Measurements from ENCODE around the gene SLC15A5. TPM values are rescaled to one million over a fixed set of nuclear protein-coding genes. Genes with fewer than 3 reads are reported as not detected.

Gene SLC15A5, protein sequence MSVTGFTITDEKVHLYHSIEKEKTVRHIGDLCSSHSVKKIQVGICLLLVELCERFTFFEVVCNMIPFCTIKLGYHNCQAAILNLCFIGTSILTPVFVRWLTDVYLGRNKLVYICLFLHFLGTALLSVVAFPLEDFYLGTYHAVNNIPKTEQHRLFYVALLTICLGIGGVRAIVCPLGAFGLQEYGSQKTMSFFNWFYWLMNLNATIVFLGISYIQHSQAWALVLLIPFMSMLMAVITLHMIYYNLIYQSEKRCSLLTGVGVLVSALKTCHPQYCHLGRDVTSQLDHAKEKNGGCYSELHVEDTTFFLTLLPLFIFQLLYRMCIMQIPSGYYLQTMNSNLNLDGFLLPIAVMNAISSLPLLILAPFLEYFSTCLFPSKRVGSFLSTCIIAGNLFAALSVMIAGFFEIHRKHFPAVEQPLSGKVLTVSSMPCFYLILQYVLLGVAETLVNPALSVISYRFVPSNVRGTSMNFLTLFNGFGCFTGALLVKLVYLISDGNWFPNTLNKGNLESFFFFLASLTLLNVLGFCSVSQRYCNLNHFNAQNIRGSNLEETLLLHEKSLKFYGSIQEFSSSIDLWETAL
- total RNA-seq (2022; extraction: Qiagen RNA extraction; ENCODE audit: low read depth): not detected in 5 replicates

DNA sequence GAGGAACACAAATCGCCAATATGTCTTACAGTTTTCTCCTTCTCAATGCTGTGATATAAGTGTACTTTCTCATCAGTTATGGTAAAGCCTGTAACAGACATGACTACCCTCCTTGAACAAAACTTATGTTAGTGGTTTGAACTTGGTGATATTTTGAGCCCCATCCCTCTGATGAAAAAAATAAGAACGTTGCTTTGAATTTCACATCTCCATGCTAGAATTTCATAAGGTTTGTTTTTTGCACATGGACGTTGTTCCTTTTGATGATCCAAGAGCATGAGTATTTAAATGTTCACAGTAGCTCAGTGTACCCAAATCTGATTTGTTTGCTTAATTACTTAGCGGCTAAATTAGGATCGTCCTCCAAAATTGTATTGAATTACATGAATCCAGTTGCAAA is at the start of gene SLC15A5:
TSS of gene SLC15A5 (minus strand) at position 101 of the 400 bp plus-strand sequence. CDS start at position 101, 0 bp downstream.

Other genes with a start within 250 kb of the SLC15A5 start
- gene MGST1, start 70.0 kb upstream of the SLC15A5 start, total RNA-seq (2022; extraction: Qiagen RNA extraction; ENCODE audit: low read depth): 730 to 847 TPM (median 792 TPM) in 5 replicates

Measured in A549 treated with GW870086 at 1 μM for 4 hours (cell line).